Embryonic facial prominence (tissue), 1 donor: Measurements from ENCODE around the gene MEIG1.
"Not testable (repeated sequence)": the region's sequence is repeated elsewhere in the genome, so short reads cannot be mapped to it uniquely, and the experiment has no call there.

Experiments
- DNase-seq: peaks from one replicate; pipeline ENCODE4 v3.0.0-alpha.2; 2016; ENCODE audit errors: extremely low spot score

Gene MEIG1

GRCh38 chr10:14954934-14955333 lies 4.3 kb upstream of the MEIG1 start:
- no peak for DNase-seq

GRCh38 chr10:14958872-14959220 lies 342 bp upstream of the MEIG1 start:
- DNase-seq: no peak

DNA sequence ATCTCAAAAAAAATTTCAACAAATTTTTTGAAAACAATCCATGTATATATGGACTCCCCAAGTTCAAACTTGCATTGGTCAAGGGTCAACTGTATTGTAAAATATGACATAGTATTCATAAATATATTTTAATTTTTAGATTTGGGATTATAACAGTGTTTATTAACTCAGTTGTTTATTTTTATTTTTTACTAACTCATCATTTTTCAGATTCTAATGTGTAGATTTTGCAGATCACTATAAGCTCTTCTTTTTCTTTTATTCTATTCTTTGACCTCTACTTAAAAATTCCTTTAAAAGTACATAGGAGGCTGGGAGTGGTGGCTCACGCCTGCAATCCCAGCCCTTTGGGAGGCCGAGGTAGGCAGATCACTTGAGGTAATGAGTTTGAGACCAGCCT lies 8.7 kb downstream of the MEIG1 start:
- no peak for DNase-seq

GRCh38 chr10:14971867-14972448 lies 12.8 kb downstream of the MEIG1 start:
- DNase-seq: no peak

DNA sequence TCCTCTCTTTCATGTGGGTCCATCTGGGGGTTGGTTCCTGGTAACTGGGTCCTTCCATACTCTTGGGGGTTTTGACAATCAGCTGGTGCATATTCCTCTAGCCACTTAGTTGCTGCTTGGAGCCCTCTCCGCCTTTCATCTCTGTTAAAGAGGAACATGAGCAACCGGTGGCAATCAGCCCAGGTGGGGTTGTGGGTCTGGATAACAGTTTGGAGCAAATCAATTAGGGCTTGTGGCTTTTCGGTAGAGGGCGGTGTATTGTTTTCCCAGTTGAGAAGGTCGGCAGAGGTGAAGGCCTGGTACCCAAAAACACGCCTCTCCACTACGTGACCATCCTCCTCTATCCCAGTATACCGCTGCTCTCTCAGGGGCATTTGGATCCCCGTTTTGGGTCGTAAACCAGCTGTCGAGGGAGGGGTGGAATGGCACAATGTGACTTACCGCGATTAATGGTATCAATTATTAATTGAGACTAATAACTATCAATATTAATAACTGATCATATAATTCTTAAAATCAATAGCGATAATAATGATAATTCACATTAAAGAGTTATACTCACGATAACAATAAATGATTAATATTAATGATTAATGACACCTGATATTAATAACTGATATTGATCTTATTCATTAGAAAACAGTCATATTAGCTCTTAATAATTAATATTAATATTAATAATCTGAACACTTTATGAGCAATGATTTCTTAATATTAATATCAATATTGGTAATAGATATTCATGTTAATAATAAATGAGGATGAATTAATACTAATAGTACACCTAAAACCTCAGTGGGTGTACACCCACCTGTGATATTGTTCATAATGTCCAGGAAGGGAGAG lies 15.2 kb downstream of the MEIG1 start:
- DNase-seq: not testable (repeated sequence)

DNA sequence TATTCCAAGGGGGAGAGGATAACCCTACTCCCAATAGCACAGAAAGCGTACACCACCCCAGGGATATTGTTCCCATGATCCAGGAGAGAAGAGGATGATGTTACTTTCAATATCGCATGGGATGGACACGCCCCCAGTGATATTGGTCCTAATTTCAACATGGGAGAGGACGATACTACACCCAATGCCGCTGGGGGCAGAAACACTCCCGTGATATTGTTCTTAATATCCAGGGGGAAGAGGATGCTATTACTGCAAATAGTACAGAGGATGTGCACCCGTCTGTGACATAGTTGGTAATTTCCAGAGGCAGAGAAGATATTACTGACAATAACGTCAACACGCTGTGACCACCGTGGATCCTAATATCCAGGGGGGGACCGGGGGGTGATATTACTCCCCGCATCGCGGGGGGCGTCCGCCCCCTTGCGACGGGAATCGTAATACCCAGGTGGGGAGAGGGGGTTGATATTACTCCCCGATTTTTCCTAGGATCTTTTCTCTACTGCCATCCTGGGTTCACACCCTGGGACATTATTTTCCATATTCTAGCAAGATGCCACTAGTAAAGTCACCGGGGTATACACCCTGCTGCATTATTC lies 16.6 kb downstream of the MEIG1 start:
- DNase-seq: no peak

- DNase-seq: no peak
Measured at GRCh38 chr10:14982744-14983143, 23.6 kb downstream of the MEIG1 start.

DNA sequence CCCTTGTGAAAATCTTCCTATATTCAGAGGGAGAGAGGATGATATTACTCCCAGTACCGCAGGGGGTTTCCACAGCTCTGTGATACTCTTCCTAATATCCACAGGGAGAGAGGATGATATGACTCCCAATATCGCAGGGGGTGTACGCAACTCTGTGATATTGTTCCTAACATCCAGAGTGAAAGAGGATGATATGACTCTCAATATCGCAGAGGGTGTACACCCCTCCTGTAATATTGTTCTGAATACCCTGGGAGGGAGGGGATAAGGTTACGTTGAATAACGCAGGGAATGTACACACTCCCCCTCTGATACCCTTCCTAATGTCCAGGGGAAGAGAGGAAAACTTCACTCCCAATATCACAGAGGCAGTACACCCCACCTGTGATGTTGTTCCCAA lies 30.4 kb downstream of the MEIG1 start:
- not testable (repeated sequence) for DNase-seq

DNA sequence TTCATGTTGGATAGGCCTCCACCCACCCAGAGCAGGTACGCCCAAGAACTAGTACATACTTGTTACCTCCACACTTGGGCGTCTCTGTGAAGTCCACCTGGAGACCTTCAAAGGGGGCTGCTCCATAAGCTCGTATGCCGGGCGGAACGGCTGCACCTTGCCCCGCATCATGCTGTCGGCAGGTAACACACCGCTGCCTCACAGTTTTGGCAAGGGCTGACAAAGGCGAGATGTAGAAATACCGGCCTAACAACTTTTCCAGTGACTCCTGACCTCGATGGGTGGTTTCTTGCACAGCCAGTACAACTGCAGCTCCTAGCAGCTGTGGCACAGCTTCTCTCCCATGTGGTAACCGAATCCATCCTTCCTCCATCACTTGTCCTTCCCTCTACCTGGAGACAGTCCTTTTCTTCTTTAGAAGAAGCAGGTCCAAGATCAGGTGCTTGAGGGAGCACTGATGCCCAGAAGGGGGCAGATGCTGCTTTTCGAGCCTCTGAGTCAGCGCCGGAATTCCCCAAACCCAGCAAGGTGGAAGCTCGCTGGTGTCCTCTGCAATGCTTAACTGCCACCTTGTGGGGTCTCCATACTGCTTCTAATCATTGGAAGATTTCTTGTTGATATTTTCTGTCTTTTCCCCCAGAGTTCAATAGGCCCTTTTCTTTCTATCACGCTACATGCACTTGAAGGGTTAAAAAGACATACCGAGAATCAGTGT lies 32.0 kb downstream of the MEIG1 start:
- DNase-seq: not testable (repeated sequence)

- DNase-seq: not testable (repeated sequence)
Measured at GRCh38 chr10:14992336-14992735, 33.1 kb downstream of the MEIG1 start.

DNA sequence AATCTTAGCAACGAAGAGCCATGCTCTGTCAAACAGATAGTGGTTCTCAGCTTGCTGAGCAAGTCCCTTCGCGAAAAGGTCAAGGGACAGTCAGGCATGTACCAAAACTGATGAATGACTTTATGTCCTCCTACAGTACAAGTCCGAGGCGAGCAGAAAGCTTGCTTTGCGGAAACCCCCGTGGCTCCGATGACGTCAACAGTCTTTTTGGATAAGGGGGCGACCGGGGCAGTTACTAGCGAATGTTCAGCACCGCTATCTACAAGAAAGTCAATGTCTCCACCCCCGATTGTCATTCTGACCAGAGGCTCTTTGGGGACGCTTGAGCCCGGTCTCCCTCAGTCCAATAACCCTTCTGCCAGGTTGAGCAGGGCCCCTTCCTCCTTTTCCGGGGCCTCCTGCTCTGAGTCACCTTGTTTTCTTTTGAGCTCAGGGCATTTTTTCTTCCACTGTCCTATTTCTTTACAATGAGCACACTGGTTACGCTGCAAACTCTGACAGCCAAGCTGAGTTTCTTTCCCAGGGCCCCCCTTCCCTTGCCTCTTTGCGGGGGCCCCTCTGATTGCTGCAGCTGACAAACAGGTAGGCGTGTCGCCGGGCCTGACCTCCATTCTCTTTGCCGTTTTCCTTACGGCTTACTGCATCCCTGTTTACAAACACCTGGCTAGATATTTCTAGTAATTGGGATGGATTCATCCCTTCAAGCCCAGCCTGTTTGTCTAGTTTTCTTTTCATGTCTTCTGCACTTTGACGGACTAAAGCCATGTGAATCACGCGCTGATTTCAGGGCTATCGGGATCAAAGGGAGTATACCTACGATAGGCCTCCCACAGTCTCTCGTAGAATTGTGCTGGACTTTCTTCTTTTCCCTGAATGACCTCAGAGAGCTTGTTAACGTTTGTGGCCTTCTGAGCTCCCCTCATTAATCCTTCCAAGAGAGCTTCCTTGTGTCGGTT lies 34.6 kb downstream of the MEIG1 start:
- DNase-seq: not testable (repeated sequence)

DNA sequence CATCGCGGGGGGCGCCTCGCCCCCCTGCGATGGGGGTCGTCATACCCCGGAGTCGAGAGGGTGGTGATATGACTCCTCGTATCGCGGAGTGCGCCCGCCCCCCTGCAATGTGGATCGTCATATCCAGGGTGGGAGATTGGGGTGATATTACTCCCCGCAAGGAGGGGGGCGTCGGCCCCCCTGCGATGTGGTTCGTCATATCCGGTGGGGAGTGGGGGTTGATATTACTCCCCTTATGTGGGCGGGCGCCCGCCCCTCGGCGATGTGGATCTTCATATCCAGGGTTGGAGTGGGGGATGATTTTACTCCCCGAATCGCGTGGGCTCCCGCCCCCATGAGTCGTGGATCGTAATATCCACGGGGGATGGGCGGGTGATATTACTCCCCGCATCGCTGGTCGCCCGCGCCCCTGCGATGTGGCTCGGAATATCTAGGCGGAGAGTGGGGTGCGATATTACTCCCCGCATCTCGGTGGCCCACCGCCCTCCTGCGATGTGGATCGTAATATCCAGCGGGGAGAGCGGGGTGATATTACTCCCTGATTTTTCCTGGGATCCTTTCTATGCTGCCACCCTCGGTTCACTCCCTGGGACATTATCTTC lies 36.9 kb downstream of the MEIG1 start:
- DNase-seq: no peak

- not testable (repeated sequence) for DNase-seq
Measured at GRCh38 chr10:15013530-15013929, 54.3 kb downstream of the MEIG1 start.

GRCh38 chr10:15015451-15015850 lies 56.3 kb downstream of the MEIG1 start:
- DNase-seq: no peak

- DNase-seq: not testable (repeated sequence)
Measured at GRCh38 chr10:15020966-15021365, 61.8 kb downstream of the MEIG1 start.
